Esophagus muscularis mucosa (tissue), 4 donors: Measurements from ENCODE around the gene UGCG. TPM values are rescaled to one million over a fixed set of nuclear protein-coding genes. Genes with fewer than 3 reads are reported as not detected.
A peak's percentile ranks its signal among the peaks of the same experiment; 100 is the strongest.
"Not testable (repeated sequence)": the region's sequence is repeated elsewhere in the genome, so short reads cannot be mapped to it uniquely, and the experiment has no call there.

Source experiments
- DNase-seq: peaks from one replicate; pipeline ENCODE4 v3.0.0-alpha.2; 2017; ENCODE audit errors: extremely low spot score
- H3K27ac ChIP-seq, 4 donors: fragments of 200-600 bp; sonication (generic); replicated peaks in 1 of 4; 1 replicate in 3 of 4; 2 replicates in 1 of 4; pipeline ENCODE4 v1.5.1; 2016 to 2019; ENCODE audit warnings: mild to moderate bottlenecking in 1 of 4
- H3K27me3 ChIP-seq, 4 donors: fragments of 200-600 bp; sonication (generic); one replicate each; pipeline versions ENCODE4 v1.5.1 to v1.6.0; 2016 to 2019
- H3K36me3 ChIP-seq, 4 donors: fragments of 200-600 bp; sonication (generic); one replicate each; pipeline ENCODE4 v1.5.1; 2016 to 2019
- H3K4me1 ChIP-seq, 4 donors: fragments of 200-600 bp; sonication (generic); one replicate each; pipeline ENCODE4 v1.5.1; 2016 to 2019
- H3K4me3 ChIP-seq, 4 donors: fragments of 200-600 bp; sonication (generic); 1 replicate in 2 of 4; 2 replicates in 2 of 4; pipeline ENCODE4 v1.5.1; 2016 to 2019; ENCODE audit warnings: mild to moderate bottlenecking in 4 of 4, moderate library complexity in 1 of 4
- H3K9me3 ChIP-seq, 4 donors: fragments of 200-600 bp; sonication (generic); 1 replicate in 3 of 4; 2 replicates in 1 of 4; pipeline ENCODE4 v1.5.1; 2016 to 2019
- EP300 ChIP-seq: sonication (generic); formaldehyde crosslinking; IDR thresholded peaks from one replicate; pipeline ENCODE4 v1.6.1; 2017; ENCODE audit warnings: antibody characterized with exemption
- POLR2A ChIP-seq: fragments of 450-650 bp; IDR thresholded peaks from one replicate; pipeline ENCODE4 v1.6.1; 2017; ENCODE audit warnings: antibody characterized with exemption, moderate library complexity, mild to moderate bottlenecking, low read depth
- POLR2AphosphoS5 ChIP-seq, 2 donors: sonication (generic); formaldehyde crosslinking; IDR thresholded peaks; one replicate each; pipeline ENCODE4 v1.6.1; 2017; ENCODE audit warnings: antibody characterized with exemption in 2 of 2
- WGBS: methylation state at CpG from one replicate; pipeline ENCODE4 v1.1.5; 2018; 5-methylcytosine and 5-hydroxymethylcytosine counted together
- intact Hi-C: fragments of 100-400 bp; cut with DNase I; formaldehyde crosslinking; loops from one replicate; pipeline ENCODE4 v1.15.1; 2023
- total RNA-seq, 4 donors: library from RNA; depleted of rRNA; stranded (reverse); fragments of >200 nt; gene quantifications; one replicate each; pipeline versions ENCODE4 v1.1.0 to v1.2.1, GENCODE V29; 2016
- TF ChIP-seq, protein P1 (sequence below), 3 experiments: fragments of 200-600 bp in 2 of 3; fragments of 450-650 bp in 1 of 3; sonication (generic) in 2 of 3; IDR thresholded peaks; one replicate each; pipeline ENCODE4 v1.5.1; 2017 to 2019; ENCODE audit warnings: antibody characterized with exemption in 3 of 3, mild to moderate bottlenecking in 2 of 3, moderate library complexity in 1 of 3

Gene UGCG
- total RNA-seq, 4 donors from 2014 or later: 24.5 to 87.8 (median 33.5) TPM

DNA sequence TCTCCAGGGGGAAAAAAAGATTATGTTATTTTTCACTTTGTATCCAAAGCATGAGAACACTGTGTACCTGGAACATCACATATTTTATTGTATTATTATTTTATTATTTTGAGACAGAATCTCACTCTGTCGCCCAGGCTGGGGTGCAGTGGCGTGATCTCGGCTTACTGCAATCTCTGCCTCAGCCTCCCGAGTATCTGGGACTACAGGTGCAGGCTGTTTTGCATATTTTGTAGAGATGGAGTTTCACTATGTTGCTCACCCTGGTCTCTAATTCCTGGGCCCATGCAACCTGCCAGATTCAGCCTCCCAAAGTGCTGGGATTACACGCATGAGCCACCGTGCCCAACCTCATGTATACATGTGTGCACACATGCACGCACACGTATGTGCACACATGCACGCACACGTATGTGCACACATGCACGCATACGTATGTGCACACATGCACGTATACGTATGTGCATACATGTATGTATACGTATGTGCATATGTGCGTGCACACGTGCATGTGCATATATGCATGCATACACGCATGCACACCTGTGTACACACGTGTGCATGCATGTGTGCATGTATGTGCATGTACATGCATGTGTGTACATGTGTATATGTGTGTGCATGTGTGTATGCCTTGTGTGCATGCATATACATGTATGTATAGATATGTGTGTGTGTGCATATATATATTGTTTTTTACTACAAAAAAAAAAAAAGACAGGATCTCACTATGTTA lies 9.5 kb upstream of the UGCG start:
- Histone ChIP-seq H3K4me1 (peaks cover 0 to 1% (median 0%) of the 10 kb centered on the region in 4 donors), H3K4me3 (no peak overlapping the region), H3K9me3 (no peaks in the 10 kb centered on the region), H3K27me3 (no peaks in the 10 kb centered on the region), H3K27ac (no peak overlapping the region), H3K36me3 (no peaks in the 10 kb centered on the region)
- peak; percentile 64 for DNase-seq
- intact Hi-C loops: no loop called here
- TF ChIP-seq, protein P1, sequence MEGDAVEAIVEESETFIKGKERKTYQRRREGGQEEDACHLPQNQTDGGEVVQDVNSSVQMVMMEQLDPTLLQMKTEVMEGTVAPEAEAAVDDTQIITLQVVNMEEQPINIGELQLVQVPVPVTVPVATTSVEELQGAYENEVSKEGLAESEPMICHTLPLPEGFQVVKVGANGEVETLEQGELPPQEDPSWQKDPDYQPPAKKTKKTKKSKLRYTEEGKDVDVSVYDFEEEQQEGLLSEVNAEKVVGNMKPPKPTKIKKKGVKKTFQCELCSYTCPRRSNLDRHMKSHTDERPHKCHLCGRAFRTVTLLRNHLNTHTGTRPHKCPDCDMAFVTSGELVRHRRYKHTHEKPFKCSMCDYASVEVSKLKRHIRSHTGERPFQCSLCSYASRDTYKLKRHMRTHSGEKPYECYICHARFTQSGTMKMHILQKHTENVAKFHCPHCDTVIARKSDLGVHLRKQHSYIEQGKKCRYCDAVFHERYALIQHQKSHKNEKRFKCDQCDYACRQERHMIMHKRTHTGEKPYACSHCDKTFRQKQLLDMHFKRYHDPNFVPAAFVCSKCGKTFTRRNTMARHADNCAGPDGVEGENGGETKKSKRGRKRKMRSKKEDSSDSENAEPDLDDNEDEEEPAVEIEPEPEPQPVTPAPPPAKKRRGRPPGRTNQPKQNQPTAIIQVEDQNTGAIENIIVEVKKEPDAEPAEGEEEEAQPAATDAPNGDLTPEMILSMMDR (IDR thresholded peaks at IDR 0.05): no peak
- no peak for TF ChIP-seq EP300
- TF ChIP-seq POLR2A: no peak
- TF ChIP-seq POLR2AphosphoS5 (IDR thresholded peaks at IDR 0.05): no peak
- WGBS: 88% methylated on average over 19 of the region's 19 CpGs

GRCh38 chr9:111890334-111890733 lies 6.3 kb upstream of the UGCG start:
- TF ChIP-seq POLR2AphosphoS5 (IDR thresholded peaks at IDR 0.05) (no peak), POLR2A (no peak), EP300 (no peak)
- TF ChIP-seq, protein P1 (IDR thresholded peaks at IDR 0.05): no peak
- no peak overlapping the region for H3K4me3 ChIP-seq
- H3K27me3 ChIP-seq: no peaks in the 10 kb centered on the region
- H3K36me3 ChIP-seq: no peaks in the 10 kb centered on the region
- H3K27ac ChIP-seq: no peak overlapping the region
- WGBS: 85% methylated on average over 2 of the region's 2 CpGs
- no peak for DNase-seq
- no peaks in the 10 kb centered on the region for H3K9me3 ChIP-seq
- intact Hi-C loops: no loop called here
- H3K4me1 ChIP-seq: peaks cover 0 to 8% (median under 1%) of the 10 kb centered on the region in 4 donors

GRCh38 chr9:111890867-111891266 lies 5.7 kb upstream of the UGCG start:
- H3K4me3 ChIP-seq, H3K9me3 ChIP-seq, H3K36me3 ChIP-seq, H3K27me3 ChIP-seq, intact Hi-C loops, DNase-seq, H3K27ac ChIP-seq: not testable (repeated sequence)
- peaks cover 5 to 14% (median 6%) of the 10 kb centered on the region in 4 donors for H3K4me1 ChIP-seq
- WGBS: 96% methylated on average over 3 of the region's 3 CpGs

DNA sequence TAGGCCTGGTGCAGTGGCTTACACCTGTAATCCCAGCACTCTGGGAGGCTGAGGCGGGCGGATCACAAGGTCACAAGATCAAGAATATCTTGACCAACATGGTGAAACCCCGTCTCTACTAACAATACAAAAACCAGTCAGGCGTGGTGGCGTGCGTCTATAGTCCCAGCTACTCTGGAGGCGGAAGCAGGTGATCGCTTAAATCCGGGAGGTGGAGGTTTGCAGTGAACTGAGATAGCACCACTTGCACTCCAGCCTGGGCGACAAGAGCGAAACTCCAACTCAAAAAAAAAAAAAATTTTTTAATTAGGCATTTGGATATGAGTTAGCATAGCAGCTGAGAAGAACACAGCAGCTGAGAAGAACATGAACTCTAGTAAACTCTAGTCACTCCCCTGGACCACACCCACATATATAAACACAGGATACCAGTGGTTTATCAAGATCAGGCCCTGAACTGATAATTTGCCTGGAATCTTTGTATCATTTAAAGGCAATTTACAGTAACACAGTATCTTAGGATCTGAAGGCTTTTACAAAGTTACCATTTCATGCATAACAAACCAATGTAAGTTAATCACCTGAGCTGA lies 4.6 kb upstream of the UGCG start:
- DNase-seq: no peak
- intact Hi-C loops: no loop called here
- TF ChIP-seq EP300 (no peak), POLR2A (no peak), POLR2AphosphoS5 (IDR thresholded peaks at IDR 0.05) (no peak)
- TF ChIP-seq, protein P1 (IDR thresholded peaks at IDR 0.05): no peak
- WGBS: 90% methylated on average over 11 of the region's 11 CpGs
- Histone ChIP-seq H3K9me3 (no peaks in the 10 kb centered on the region), H3K4me1 (peaks cover 6 to 16% (median 9%) of the 10 kb centered on the region in 4 donors), H3K4me3 (no peak overlapping the region), H3K36me3 (no peaks in the 10 kb centered on the region), H3K27me3 (no peaks in the 10 kb centered on the region), H3K27ac (no peak overlapping the region)

GRCh38 chr9:111896942-111897600 lies 457 bp downstream of the UGCG start:
- WGBS: under 1% methylated on average over 21 of the region's 68 CpGs
- no peak for TF ChIP-seq EP300
- no peak for TF ChIP-seq POLR2A
- TF ChIP-seq, protein P1 (IDR thresholded peaks at IDR 0.05): peak in 2 of 3 experiments; percentile 16 to 35
- TF ChIP-seq POLR2AphosphoS5 (IDR thresholded peaks at IDR 0.05): no peak
- intact Hi-C loops: loop anchor here (5.0 kb wide), 2 partner anchors 175 to 435 kb away; partner anchors contain the start of gene PTBP3
- H3K4me3 ChIP-seq: peak overlapping the region; percentile 83 to 99 (median 94)
- no peaks in the 10 kb centered on the region for H3K9me3 ChIP-seq
- no peaks in the 10 kb centered on the region for H3K27me3 ChIP-seq
- H3K4me1 ChIP-seq: peaks cover 48 to 52% (median 51%) of the 10 kb centered on the region in 4 donors
- H3K36me3 ChIP-seq: no peaks in the 10 kb centered on the region
- peak overlapping the region; percentile 94 to 99 (median 97) for H3K27ac ChIP-seq
- peak; percentile 92 for DNase-seq
